Colonic mucosa (tissue), 4 donors: ENCODE measurements around the gene NTRK2. TPM values are rescaled to one million over a fixed set of nuclear protein-coding genes. Genes with fewer than 3 reads are reported as not detected.

Experiments used
- DNase-seq: peaks from one replicate; pipeline ENCODE4 v3.0.0-alpha.2; 2020
- H3K27ac ChIP-seq: fragments of 200-600 bp; one replicate; pipeline ENCODE4 v1.8.0; 2021
- H3K27me3 ChIP-seq: fragments of 200-600 bp; one replicate; pipeline ENCODE4 v1.8.0; 2021
- H3K36me3 ChIP-seq: fragments of 200-600 bp; one replicate; pipeline ENCODE4 v1.8.0; 2021
- H3K4me1 ChIP-seq: fragments of 200-600 bp; one replicate; pipeline ENCODE4 v1.8.0; 2021; ENCODE audit warnings: mild to moderate bottlenecking
- H3K4me3 ChIP-seq: fragments of 200-600 bp; one replicate; pipeline ENCODE4 v1.8.0; 2021
- H3K9ac ChIP-seq, 2 donors: one replicate each; pipeline ENCODE4 v1.7.0; 2013; ENCODE audit warnings: control low read depth in 2 of 2, low read depth in 2 of 2, low read length in 2 of 2
- H3K9me3 ChIP-seq: fragments of 200-600 bp; one replicate; pipeline ENCODE4 v1.8.0; 2021
- intact Hi-C: fragments of 100-400 bp; cut with DNase I; formaldehyde crosslinking; loops from one replicate; pipeline ENCODE4 v1.14.1; 2022
- total RNA-seq, 2 donors: library from RNA; stranded (reverse); fragmentation: NEBNext Ultra II Directional in 1 of 2; extraction: Animal tissue kit (Norgen Biotek cat#: 25700) in 1 of 2; gene quantifications; one replicate each; pipeline ENCODE4 v1.2.1, GENCODE V29; 2021
- TF ChIP-seq, protein P1 (sequence below): fragments of 200-600 bp; IDR thresholded peaks from one replicate; pipeline ENCODE4 v1.8.0; 2022; ENCODE audit warnings: antibody characterized with exemption, mild to moderate bottlenecking
- donor health status: healthy.
- donor health status: DM: no; HTN: no; CAD: no.
- donor health status: DM: no; HTN: no; CAD: no.

NTRK2 gene
- total RNA-seq, 2 donors from 2014 or later, result 0.52 to 2.3 TPM

GRCh38 chr9:84703793-84704192 lies 34.3 kb downstream of the NTRK2 start:
- Histone ChIP-seq H3K9me3 (no peaks in the 10 kb centered on the region), H3K9ac (no peak overlapping the region), H3K27me3 (no peaks in the 10 kb centered on the region), H3K36me3 (no peaks in the 10 kb centered on the region), H3K4me3 (no peak overlapping the region), H3K27ac (no peak overlapping the region), H3K4me1 (no peaks in the 10 kb centered on the region)
- intact Hi-C loops, result no loop called here
- no peak for DNase-seq
- TF ChIP-seq, protein P1, sequence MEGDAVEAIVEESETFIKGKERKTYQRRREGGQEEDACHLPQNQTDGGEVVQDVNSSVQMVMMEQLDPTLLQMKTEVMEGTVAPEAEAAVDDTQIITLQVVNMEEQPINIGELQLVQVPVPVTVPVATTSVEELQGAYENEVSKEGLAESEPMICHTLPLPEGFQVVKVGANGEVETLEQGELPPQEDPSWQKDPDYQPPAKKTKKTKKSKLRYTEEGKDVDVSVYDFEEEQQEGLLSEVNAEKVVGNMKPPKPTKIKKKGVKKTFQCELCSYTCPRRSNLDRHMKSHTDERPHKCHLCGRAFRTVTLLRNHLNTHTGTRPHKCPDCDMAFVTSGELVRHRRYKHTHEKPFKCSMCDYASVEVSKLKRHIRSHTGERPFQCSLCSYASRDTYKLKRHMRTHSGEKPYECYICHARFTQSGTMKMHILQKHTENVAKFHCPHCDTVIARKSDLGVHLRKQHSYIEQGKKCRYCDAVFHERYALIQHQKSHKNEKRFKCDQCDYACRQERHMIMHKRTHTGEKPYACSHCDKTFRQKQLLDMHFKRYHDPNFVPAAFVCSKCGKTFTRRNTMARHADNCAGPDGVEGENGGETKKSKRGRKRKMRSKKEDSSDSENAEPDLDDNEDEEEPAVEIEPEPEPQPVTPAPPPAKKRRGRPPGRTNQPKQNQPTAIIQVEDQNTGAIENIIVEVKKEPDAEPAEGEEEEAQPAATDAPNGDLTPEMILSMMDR, result no peak

- TF ChIP-seq, protein P1, result no peak
- no peak overlapping the region for H3K4me3 ChIP-seq
- H3K9ac ChIP-seq, result no peak overlapping the region
- DNase-seq, result no peak
- no peak overlapping the region for H3K27ac ChIP-seq
- no peaks in the 10 kb centered on the region for H3K36me3 ChIP-seq
- no peaks in the 10 kb centered on the region for H3K27me3 ChIP-seq
- H3K4me1 ChIP-seq, result no peaks in the 10 kb centered on the region
- intact Hi-C loops, result no loop called here
- no peaks in the 10 kb centered on the region for H3K9me3 ChIP-seq
Observed at GRCh38 chr9:84705128-84705527, 35.6 kb downstream of the NTRK2 start.

DNA sequence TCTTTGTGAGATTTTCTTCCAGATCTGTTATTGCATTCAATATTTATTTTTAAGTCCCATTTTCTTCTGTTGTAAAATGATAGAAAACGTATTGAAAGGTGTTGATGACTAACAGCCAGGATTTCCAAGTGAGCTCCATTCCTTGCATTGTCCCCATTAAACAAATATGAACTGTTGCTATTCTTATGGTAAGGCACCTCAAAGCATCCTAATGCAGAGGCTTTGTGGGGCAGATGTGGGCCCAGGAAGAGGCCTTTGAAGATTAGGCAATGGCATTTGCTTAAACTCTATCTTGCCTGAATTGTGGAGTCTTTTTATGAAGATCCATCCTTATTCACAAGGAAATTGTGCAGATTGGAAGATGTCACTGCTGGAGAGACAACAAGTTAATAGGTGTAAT lies 38.9 kb downstream of the NTRK2 start:
- H3K4me1 ChIP-seq, result no peaks in the 10 kb centered on the region
- intact Hi-C loops, result no loop called here
- H3K27ac ChIP-seq, result no peak overlapping the region
- DNase-seq, result no peak
- H3K36me3 ChIP-seq, result no peaks in the 10 kb centered on the region
- no peak overlapping the region for H3K9ac ChIP-seq
- H3K27me3 ChIP-seq, result no peaks in the 10 kb centered on the region
- H3K4me3 ChIP-seq, result no peak overlapping the region
- no peaks in the 10 kb centered on the region for H3K9me3 ChIP-seq
- TF ChIP-seq, protein P1, result no peak

DNA sequence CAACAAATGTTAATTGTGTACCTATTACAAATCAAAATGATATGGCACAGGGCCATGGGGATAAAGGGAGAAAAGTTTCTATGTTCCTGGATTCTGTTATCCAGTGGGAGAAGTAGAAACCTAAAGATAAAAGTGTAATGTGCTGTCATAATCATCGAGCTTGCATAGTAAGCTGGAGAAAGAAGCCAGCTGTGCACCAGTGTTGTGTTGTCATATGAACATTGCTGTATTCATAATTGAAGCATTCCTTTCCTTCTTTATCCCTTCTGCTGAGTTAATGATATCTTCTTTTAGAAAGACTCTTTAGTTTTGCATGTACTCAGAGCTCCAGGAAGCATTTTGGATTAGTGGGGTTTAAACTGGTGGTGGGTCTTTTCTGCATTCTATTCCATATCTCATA lies 39.5 kb downstream of the NTRK2 start:
- H3K36me3 ChIP-seq, result no peaks in the 10 kb centered on the region
- H3K4me3 ChIP-seq, result no peak overlapping the region
- no peaks in the 10 kb centered on the region for H3K27me3 ChIP-seq
- intact Hi-C loops, result no loop called here
- H3K27ac ChIP-seq, result no peak overlapping the region
- TF ChIP-seq, protein P1, result no peak
- DNase-seq, result no peak
- no peaks in the 10 kb centered on the region for H3K4me1 ChIP-seq
- no peak overlapping the region for H3K9ac ChIP-seq
- H3K9me3 ChIP-seq, result no peaks in the 10 kb centered on the region

- no peaks in the 10 kb centered on the region for H3K4me1 ChIP-seq
- H3K27ac ChIP-seq, result no peak overlapping the region
- intact Hi-C loops, result no loop called here
- no peaks in the 10 kb centered on the region for H3K36me3 ChIP-seq
- no peak overlapping the region for H3K4me3 ChIP-seq
- no peaks in the 10 kb centered on the region for H3K27me3 ChIP-seq
- DNase-seq, result no peak
- TF ChIP-seq, protein P1, result no peak
- no peaks in the 10 kb centered on the region for H3K9me3 ChIP-seq
- H3K9ac ChIP-seq, result no peak overlapping the region
Observed at GRCh38 chr9:84710701-84711397, 41.3 kb downstream of the NTRK2 start.
